ENCODE measurements around the gene CAB39L. TPM values are rescaled to one million over a fixed set of nuclear protein-coding genes. Genes with fewer than 3 reads are reported as not detected.

The CAB39L gene
- polyA plus RNA-seq, 2 of the 4 experiments (the other 2 are of a cell fraction) = 2.3 to 5.2 TPM

DNA sequence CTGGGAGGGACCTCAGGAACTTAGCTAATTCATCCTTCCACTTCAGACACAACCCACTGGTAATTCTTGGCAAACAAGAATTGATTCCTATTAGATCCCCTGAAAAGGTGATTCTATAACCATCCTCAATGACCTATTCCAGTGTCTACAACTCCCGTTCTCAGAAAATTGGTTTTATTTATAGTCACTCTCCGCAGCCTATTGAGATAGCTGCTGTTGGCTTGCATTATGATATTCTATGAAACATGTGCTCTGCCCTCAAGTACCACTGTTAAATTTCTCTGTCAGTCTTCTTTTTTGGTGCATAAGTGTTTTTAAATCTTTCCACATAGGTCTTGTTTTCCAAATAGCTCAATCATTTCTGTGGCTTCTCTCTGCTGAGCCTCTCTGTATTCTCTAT, 121.2 kb downstream of the CAB39L start (continued):
- TF ChIP-seq CBX8 (IDR thresholded peaks at IDR 0.05) (no peak), MYC (IDR thresholded peaks at IDR 0.05; ENCODE audit: borderline replicate concordance, low read length) (no peak)

GRCh38 chr13:49320975-49321374, 122.9 kb downstream of the CAB39L start:
- no peak for ATAC-seq
- H3K4me2 ChIP-seq = no peak overlapping the region
- WGBS (ENCODE audit: missing lambda C conversion rate) = 91% methylated on average over 2 of the region's 2 CpGs
- FAIRE-seq = no peak
- no peaks in the 10 kb centered on the region for H3K4me1 ChIP-seq
- H3K4me3 ChIP-seq = no peak overlapping the region
- no peak overlapping the region for H3K27ac ChIP-seq
- TF ChIP-seq TP53 (CRISPR knock-in tag; IDR thresholded peaks at IDR 0.05) (no peak), POLR2AphosphoS2 (conservative IDR thresholded peaks at IDR 0.05; ENCODE audit: low read length) (no peak)
- no peaks in the 10 kb centered on the region for H3K9me3 ChIP-seq
- ChIA-PET POLR2A (no interaction called here), CTCF (interaction anchor here (0.6 to 1.2 kb wide), 2 partner anchors 20 to 1691 kb away, joined by 4 read pairs; no protein-coding TSS in a partner anchor)
- DNase-seq (ENCODE audit: low read depth in 1 of 2, low spot score in 1 of 2) = no peak

GRCh38 chr13:49319951-49320350, 123.9 kb downstream of the CAB39L start:
- WGBS (ENCODE audit: missing lambda C conversion rate) = 95% methylated on average over 2 of the region's 2 CpGs
- Histone ChIP-seq H3K4me3 (no peak overlapping the region), H3K4me1 (no peaks in the 10 kb centered on the region), H3K9me3 (no peaks in the 10 kb centered on the region), H3K27ac (no peak overlapping the region), H3K4me2 (no peak overlapping the region)
- TF ChIP-seq RAD21 (conservative IDR thresholded peaks at IDR 0.05 in 1 of 2, IDR thresholded peaks at IDR 0.05 in 1 of 2) (no peak), TFCP2L1 (CRISPR knock-in tag; IDR thresholded peaks at IDR 0.05) (no peak), RCOR1 (IDR thresholded peaks at IDR 0.05; ENCODE audit: low read depth, low read length) (no peak), MAX (IDR thresholded peaks at IDR 0.05) (no peak), POLR2A (IDR thresholded peaks at IDR 0.05; ENCODE audit: low read length) (no peak), RNF2 (IDR thresholded peaks at IDR 0.05; ENCODE audit: borderline replicate concordance, low read depth) (no peak), TP53 (CRISPR knock-in tag; IDR thresholded peaks at IDR 0.05) (no peak), GATA3 (IDR thresholded peaks at IDR 0.05; ENCODE audit: borderline replicate concordance) (no peak), KDM1A (IDR thresholded peaks at IDR 0.05; ENCODE audit: low read depth) (no peak), MAFK (IDR thresholded peaks at IDR 0.05; ENCODE audit: partially characterized antibody) (no peak), NFE2L2 (conservative IDR thresholded peaks at IDR 0.05; ENCODE audit: low read length) (no peak), KDM5A (IDR thresholded peaks at IDR 0.05) (no peak), RFX5 (IDR thresholded peaks at IDR 0.05) (no peak), CEBPB (IDR thresholded peaks at IDR 0.05) (no peak), SREBF2 (IDR thresholded peaks at IDR 0.05) (no peak), HEYL (CRISPR knock-in tag; IDR thresholded peaks at IDR 0.05) (no peak), CHD4 (IDR thresholded peaks at IDR 0.05; ENCODE audit: borderline replicate concordance) (no peak)
- ATAC-seq (no peak), DNase-seq (ENCODE audit: low read depth in 1 of 2, low spot score in 1 of 2) (no peak), FAIRE-seq (no peak)
- ChIA-PET POLR2A (no interaction called here), CTCF (no interaction called here)

DNA sequence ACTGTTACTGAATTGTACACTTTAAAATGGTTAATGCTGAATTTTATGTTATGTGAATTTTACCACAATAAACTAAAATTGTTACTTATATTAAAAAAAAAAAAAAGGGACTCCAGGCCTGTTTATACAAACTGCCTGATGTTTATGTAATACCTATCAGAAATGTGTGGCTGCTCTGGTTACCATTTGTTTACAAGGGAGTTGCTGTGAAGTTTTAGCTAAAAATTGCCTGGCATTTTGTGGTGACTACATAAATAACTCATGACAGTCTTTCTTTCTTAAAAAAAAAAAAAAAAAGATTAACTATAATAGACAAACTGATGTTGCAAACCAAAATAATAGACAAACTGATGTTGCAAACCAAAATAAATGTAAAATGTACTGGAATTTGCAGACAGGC, 124.3 kb downstream of the CAB39L start:
- H3K4me3 ChIP-seq = no peak overlapping the region
- no peak for ATAC-seq
- TF ChIP-seq HDAC2 (IDR thresholded peaks at IDR 0.05) = no peak
- no peak for TF ChIP-seq HOXB5 (CRISPR knock-in tag; IDR thresholded peaks at IDR 0.05)
- no peak for TF ChIP-seq RNF2 (IDR thresholded peaks at IDR 0.05; ENCODE audit: borderline replicate concordance, low read depth)
- no peak for TF ChIP-seq ZNF302 (CRISPR knock-in tag; IDR thresholded peaks at IDR 0.05)
- TF ChIP-seq HEYL (CRISPR knock-in tag; IDR thresholded peaks at IDR 0.05) = no peak
- TF ChIP-seq POLR2A (IDR thresholded peaks at IDR 0.05; ENCODE audit: low read length) = no peak
- TF ChIP-seq RCOR1 (IDR thresholded peaks at IDR 0.05; ENCODE audit: low read depth, low read length) = no peak
- TF ChIP-seq EP300 (IDR thresholded peaks at IDR 0.05) = no peak
- TF ChIP-seq FOXS1 (CRISPR knock-in tag; IDR thresholded peaks at IDR 0.05) = no peak
- no peak for TF ChIP-seq CHD2 (IDR thresholded peaks at IDR 0.05; ENCODE audit: low read length, partially characterized antibody)
- no peak for TF ChIP-seq KDM1A (IDR thresholded peaks at IDR 0.05; ENCODE audit: low read depth)
- TF ChIP-seq SREBF2 (IDR thresholded peaks at IDR 0.05) = no peak
- TF ChIP-seq SMC3 (IDR thresholded peaks at IDR 0.05) = no peak
- TF ChIP-seq MAX (IDR thresholded peaks at IDR 0.05) = no peak
- no peaks in the 10 kb centered on the region for H3K9me3 ChIP-seq
- peaks cover 1% of the 10 kb centered on the region; the same call in 1 of the 3 replicates for H3K4me1 ChIP-seq
- no peak for DNase-seq (ENCODE audit: low read depth in 1 of 2, low spot score in 1 of 2)
- POLR2A ChIA-PET = no interaction called here
- CTCF ChIA-PET = no interaction called here
- no peak for FAIRE-seq
- H3K4me2 ChIP-seq = no peak overlapping the region
- H3K27ac ChIP-seq = no peak overlapping the region
